WERI-Rb-1 (cell line): Measurements from ENCODE around the gene C11orf65.

Source experiments
- DNase-seq: peaks from one replicate; pipeline ENCODE4 v3.0.0-alpha.2; 2020
- H3K27ac ChIP-seq: fragments of 250-450 bp; sonication (Bioruptor Pico); 2 replicates; pipeline ENCODE4 v1.5.1; 2020; ENCODE audit warnings: mild to moderate bottlenecking, moderate library complexity
- H3K27me3 ChIP-seq: fragments of 250-450 bp; sonication (Bioruptor Pico); 2 replicates; pipeline ENCODE4 v1.5.1; 2021; ENCODE audit warnings: mild to moderate bottlenecking, low read depth, moderate library complexity; ENCODE audit not compliant: insufficient read depth, severe bottlenecking
- H3K36me3 ChIP-seq: fragments of 250-450 bp; sonication (Bioruptor Pico); 2 replicates; pipeline ENCODE4 v1.5.1; 2020; ENCODE audit warnings: mild to moderate bottlenecking, moderate library complexity
- H3K4me3 ChIP-seq: 2 replicates; pipeline ENCODE4 v1.5.1; 2011; ENCODE audit warnings: low read depth, mild to moderate bottlenecking, control low read depth, low read length
- H3K9me3 ChIP-seq: fragments of 250-450 bp; sonication (Bioruptor Pico); 2 replicates; pipeline ENCODE4 v1.5.1; 2021; ENCODE audit warnings: mild to moderate bottlenecking, moderate library complexity; ENCODE audit not compliant: severe bottlenecking
- CTCF ChIP-seq: IDR thresholded peaks from 2 replicates; pipeline ENCODE4 v1.5.1; 2011; ENCODE audit warnings: low read depth, mild to moderate bottlenecking, control low read depth, inconsistent platforms, low read length

The C11orf65 gene, protein sequence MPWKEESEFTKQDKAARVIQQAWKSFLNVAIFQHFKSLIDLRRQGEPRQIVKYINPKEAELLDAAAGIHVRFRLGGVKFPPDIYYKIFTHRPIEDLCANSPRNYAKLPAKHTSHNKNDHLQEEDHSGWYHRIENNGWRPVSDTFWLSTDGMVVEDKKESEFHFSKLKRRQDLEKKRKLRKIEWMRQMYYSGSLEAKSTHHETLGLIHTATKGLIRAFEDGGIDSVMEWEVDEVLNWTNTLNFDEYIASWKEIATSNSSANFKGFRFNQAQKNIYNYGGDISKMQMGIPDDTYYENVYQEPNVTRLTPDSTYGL

DNA sequence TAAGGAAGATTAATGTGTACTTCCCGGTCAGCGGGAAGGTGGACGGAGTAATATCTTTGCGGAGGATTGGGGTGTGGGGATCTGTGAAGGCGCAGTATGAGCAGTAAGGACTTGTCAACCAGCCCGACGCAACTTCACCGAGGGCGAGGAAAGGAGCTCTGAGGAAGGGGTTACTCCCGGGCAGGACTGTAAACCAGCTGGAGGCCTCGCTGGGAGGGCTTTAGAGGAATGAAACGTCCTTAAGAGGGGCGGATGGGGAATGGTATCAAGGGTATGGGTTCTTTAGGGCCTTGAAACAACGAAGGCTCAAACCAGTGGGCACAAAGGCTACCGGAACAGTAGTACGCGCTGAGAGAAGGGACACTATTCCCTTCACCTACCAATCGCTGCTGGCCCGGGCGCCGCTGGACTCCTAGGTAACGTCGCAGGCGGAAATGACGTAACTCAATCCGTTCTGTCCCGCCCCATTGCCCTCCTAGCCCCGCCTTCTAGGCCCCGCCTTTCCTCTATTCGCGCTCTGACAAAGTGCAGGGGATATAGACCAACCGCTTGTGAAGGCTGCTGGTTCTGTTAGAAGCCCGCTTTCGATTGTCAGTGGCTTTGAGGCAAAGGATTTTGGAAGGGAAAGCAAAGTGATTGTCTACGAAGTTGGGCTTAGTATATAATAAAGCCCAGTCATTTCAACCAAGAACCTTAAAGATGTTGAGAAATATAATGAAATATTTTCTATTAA lies at the start of gene C11orf65:
TSS of gene C11orf65 (minus strand) at position 439 of the 733 bp plus-strand sequence. CDS start 5,970 bp downstream, outside the sequence.
- Histone ChIP-seq H3K36me3 (no peaks in the 10 kb centered on the region), H3K27ac (peak within 1 kb of the TSS; percentile 98), H3K9me3 (no peaks in the 10 kb centered on the region), H3K27me3 (no peaks in the 10 kb centered on the region), H3K4me3 (peak within 1 kb of the TSS; percentile 97)
- DNase-seq, result peak; percentile 96
- TF ChIP-seq CTCF, result no peak

DNA sequence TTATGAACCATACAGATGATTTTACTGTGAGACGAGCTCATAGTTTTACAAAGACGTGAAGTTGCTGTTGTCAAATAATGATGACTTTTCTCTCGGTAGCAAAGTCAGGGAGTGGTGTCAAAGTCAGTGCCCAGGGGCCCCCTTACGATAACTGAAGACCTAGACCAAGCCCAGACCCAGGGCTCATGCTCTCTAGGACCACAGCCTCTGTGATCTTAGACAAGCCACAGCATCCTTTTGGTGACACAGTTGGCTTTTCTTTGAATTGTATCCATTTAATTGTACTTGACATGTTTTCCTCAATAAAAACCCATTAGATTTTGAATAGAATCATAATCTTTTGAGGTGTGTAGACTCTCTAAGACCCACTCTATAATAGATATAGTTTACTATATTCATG lies 48.8 kb upstream of the C11orf65 start:
- Histone ChIP-seq H3K4me3 (no peak overlapping the region), H3K9me3 (no peaks in the 10 kb centered on the region), H3K36me3 (peaks cover 9% of the 10 kb centered on the region), H3K27ac (no peak overlapping the region), H3K27me3 (no peaks in the 10 kb centered on the region)
- no peak for DNase-seq
- TF ChIP-seq CTCF, result no peak

DNA sequence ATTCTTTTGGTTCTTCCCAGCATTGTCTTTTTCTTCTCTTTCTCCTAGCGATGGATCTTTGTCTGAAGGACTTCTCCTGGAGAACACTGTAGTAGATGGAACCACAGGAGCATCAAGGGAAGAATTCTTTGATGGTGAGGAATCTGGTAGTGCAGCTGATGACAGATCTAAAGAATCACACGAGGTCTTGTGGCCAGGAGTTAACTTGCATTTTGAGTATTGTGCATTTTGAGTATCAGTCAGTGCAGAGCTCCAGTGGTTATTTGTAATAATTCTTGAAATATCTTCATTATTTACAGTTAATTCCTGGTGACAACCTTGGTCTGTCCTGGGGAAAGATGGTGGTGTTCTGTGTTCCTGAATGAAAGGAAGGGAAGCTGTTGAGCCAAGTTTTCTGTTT lies 45.4 kb upstream of the C11orf65 start:
- no peak for DNase-seq
- H3K9me3 ChIP-seq, result peaks cover 2% of the 10 kb centered on the region
- H3K27ac ChIP-seq, result no peak overlapping the region
- TF ChIP-seq CTCF, result no peak
- H3K36me3 ChIP-seq, result peaks cover 9% of the 10 kb centered on the region
- H3K27me3 ChIP-seq, result no peaks in the 10 kb centered on the region
- H3K4me3 ChIP-seq, result no peak overlapping the region

DNA sequence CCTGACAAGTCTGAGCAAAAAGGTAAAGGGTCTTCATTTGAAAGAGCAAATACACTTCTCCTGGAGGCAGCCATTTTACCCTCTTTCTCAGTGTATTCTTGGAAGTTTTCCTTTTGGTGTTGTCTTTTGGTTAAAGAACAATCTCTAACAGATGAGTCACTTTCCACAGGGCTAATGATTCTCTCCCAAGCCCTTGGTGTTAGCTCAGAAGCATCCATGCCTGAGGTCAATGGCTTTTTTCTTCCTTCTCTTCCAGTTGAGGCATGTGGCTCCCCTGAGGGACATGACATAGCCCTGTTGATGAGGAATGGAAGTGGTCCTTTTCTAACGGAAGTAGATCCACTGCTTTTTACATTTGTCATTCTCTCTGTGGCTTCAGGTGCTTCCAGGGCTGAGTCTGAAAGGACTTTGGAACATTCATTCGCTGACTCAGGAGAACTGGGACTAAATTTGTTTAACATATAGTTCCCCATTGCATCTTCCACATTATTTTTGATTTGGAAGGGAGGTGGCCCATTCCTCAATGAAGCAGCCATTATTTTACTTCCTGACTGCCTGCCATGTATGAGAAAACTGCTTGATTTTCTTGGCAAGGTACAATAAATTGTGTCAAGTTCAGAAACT lies 44.6 kb upstream of the C11orf65 start:
- H3K27ac ChIP-seq, result no peak overlapping the region

More for the DNA sequence above, 44.6 kb upstream of the C11orf65 start:
- DNase-seq, result no peak
- Histone ChIP-seq H3K27me3 (no peaks in the 10 kb centered on the region), H3K9me3 (peaks cover 2% of the 10 kb centered on the region), H3K36me3 (peaks cover 9% of the 10 kb centered on the region), H3K4me3 (no peak overlapping the region)
- TF ChIP-seq CTCF, result no peak
